H1 (cell line): ENCODE results near the gene TPD52L1. TPM values are rescaled to one million over a fixed set of nuclear protein-coding genes. Genes with fewer than 3 reads are reported as not detected.

Experiments
- CTCF ChIA-PET: fragments of 300-600 bp; sonication (Branson Sonifier 250); formaldehyde crosslinking; loops from one replicate; lab custom pipeline; 2021; ENCODE audit not compliant: partially characterized antibody; lab: Charles Lee
- POLR2A ChIA-PET: fragments of 300-600 bp; sonication (Branson Sonifier 250); formaldehyde crosslinking; loops from one replicate; lab custom pipeline; 2021; ENCODE audit warnings: inconsistent platforms; ENCODE audit not compliant: partially characterized antibody; lab: Charles Lee
- DNase-seq, 2 experiments: peaks; one replicate each; pipeline versions ENCODE4 v3.0.0 to v3.0.0-alpha.2; 2010 to 2022; ENCODE audit warnings: low spot score in 2 of 2, low read depth in 1 of 2, mixed read lengths in 1 of 2
- FAIRE-seq: peaks from 2 replicates; lab custom pipeline; 2011; peaks lifted over from hg19 to GRCh38; lab: Jason Lieb, UNC
- H2AFZ ChIP-seq: 2 replicates; pipeline ENCODE4 v1.8.1; 2012; ENCODE audit warnings: low read length, inconsistent platforms
- H2AK5ac ChIP-seq: 2 replicates; pipeline ENCODE4 v1.6.1; 2013; ENCODE audit warnings: low read depth, low read length
- H2BK120ac ChIP-seq: replicated peaks from 2 replicates; pipeline ENCODE3; 2013; ENCODE audit warnings: low read depth, low read length, inconsistent platforms
- H2BK12ac ChIP-seq: 2 replicates; pipeline ENCODE4 v1.6.1; 2013; ENCODE audit warnings: low read depth, low read length
- H2BK15ac ChIP-seq: 2 replicates; pipeline ENCODE4 v1.6.1; 2013; ENCODE audit warnings: low read length
- H2BK20ac ChIP-seq: 2 replicates; pipeline ENCODE4 v1.6.1; 2013; ENCODE audit warnings: low read length
- H2BK5ac ChIP-seq: 2 replicates; pipeline ENCODE4 v1.6.1; 2013; ENCODE audit warnings: low read depth, low read length
- H3K14ac ChIP-seq: 2 replicates; pipeline ENCODE4 v1.6.1; 2013; ENCODE audit warnings: inconsistent platforms; ENCODE audit not compliant: insufficient read length
- H3K18ac ChIP-seq: 2 replicates; pipeline ENCODE4 v1.6.1; 2013; ENCODE audit warnings: low read length; ENCODE audit errors: extremely low read depth
- H3K23ac ChIP-seq: 2 replicates; pipeline ENCODE4 v1.6.1; 2013; ENCODE audit warnings: inconsistent platforms; ENCODE audit not compliant: insufficient read length
- H3K23me2 ChIP-seq: 2 replicates; pipeline ENCODE4 v1.6.1; 2013; ENCODE audit warnings: low read depth, low read length
- H3K27ac ChIP-seq: 2 replicates; pipeline ENCODE4 v1.6.1; 2011; ENCODE audit warnings: low read depth, low read length, inconsistent platforms
- H3K27me3 ChIP-seq, 4 experiments: replicated peaks in 1 of 4; 1 replicate in 1 of 4; 2 replicates in 3 of 4; pipeline versions ENCODE4 v1.6.1 to v1.8.1; 2011 to 2013; ENCODE audit warnings: low read length in 3 of 4, mild to moderate bottlenecking in 3 of 4, inconsistent platforms in 2 of 4, mixed read lengths in 2 of 4, moderate library complexity in 1 of 4; ENCODE audit not compliant: control insufficient read depth in 3 of 4, insufficient read depth in 3 of 4; ENCODE audit errors: extremely low read depth in 1 of 4
- H3K36me3 ChIP-seq, 4 experiments: 2 replicates each; pipeline versions ENCODE4 v1.6.1 to v1.8.1; 2011 to 2013; ENCODE audit warnings: mild to moderate bottlenecking in 4 of 4, low read length in 3 of 4, moderate library complexity in 2 of 4, control low read depth in 1 of 4, inconsistent platforms in 1 of 4; ENCODE audit not compliant: insufficient read depth in 4 of 4, control insufficient read depth in 2 of 4
- H3K4ac ChIP-seq: replicated peaks from 2 replicates; pipeline ENCODE3; 2013; ENCODE audit warnings: low read length, low read depth, mixed read lengths, inconsistent platforms; ENCODE audit not compliant: insufficient read length
- H3K4me1 ChIP-seq, 4 experiments: replicated peaks in 1 of 4; 1 replicate in 1 of 4; 2 replicates in 3 of 4; pipeline versions ENCODE4 v1.6.1 to v1.8.1; 2011 to 2013; ENCODE audit warnings: low read length in 3 of 4, inconsistent platforms in 2 of 4, mixed read lengths in 1 of 4; ENCODE audit not compliant: insufficient read depth in 4 of 4, control insufficient read depth in 3 of 4
- H3K4me2 ChIP-seq, 2 experiments: 2 replicates each; pipeline versions ENCODE4 v1.6.1 to v1.8.1; 2011 to 2013; ENCODE audit warnings: low read depth in 2 of 2, low read length in 2 of 2, control low read depth in 1 of 2, inconsistent platforms in 1 of 2, mild to moderate bottlenecking in 1 of 2; ENCODE audit not compliant: insufficient read depth in 1 of 2
- H3K4me3 ChIP-seq, 4 experiments: fragments of 200-600, 300-600 bp in 1 of 4; sonication (generic), shearing (Covaris generic), sonication (Bioruptor Twin) in 1 of 4; 2 replicates each; pipeline versions ENCODE4 v1.5.1 to v1.8.1; 2011 to 2016; ENCODE audit warnings: low read length in 4 of 4, low read depth in 3 of 4, control low read depth in 2 of 4, inconsistent platforms in 2 of 4, mild to moderate bottlenecking in 2 of 4, mixed read lengths in 1 of 4, moderate library complexity in 1 of 4; ENCODE audit not compliant: insufficient read depth in 2 of 4; ENCODE audit errors: extremely low read depth in 1 of 4
- H3K56ac ChIP-seq: replicated peaks from 2 replicates; pipeline ENCODE3; 2013; ENCODE audit warnings: low read depth, mild to moderate bottlenecking, mixed read lengths, low read length, inconsistent platforms; ENCODE audit not compliant: insufficient read length
- H3K79me1 ChIP-seq: 2 replicates; pipeline ENCODE4 v1.6.1; 2013; ENCODE audit warnings: low read depth, low read length, control low read depth
- H3K79me2 ChIP-seq, 2 experiments: 2 replicates each; pipeline versions ENCODE4 v1.6.1 to v1.8.1; 2012 to 2013; ENCODE audit warnings: low read length in 2 of 2, mild to moderate bottlenecking in 2 of 2, inconsistent platforms in 1 of 2; ENCODE audit not compliant: insufficient read depth in 2 of 2, control insufficient read depth in 1 of 2
- H3K9ac ChIP-seq, 4 experiments: replicated peaks in 1 of 4; 1 replicate in 1 of 4; 2 replicates in 3 of 4; pipeline versions ENCODE4 v1.6.1 to v1.8.1; 2011 to 2013; ENCODE audit warnings: low read depth in 3 of 4, low read length in 3 of 4, control low read depth in 2 of 4, mild to moderate bottlenecking in 2 of 4, moderate library complexity in 2 of 4, inconsistent platforms in 1 of 4; ENCODE audit errors: extremely low read depth in 1 of 4
- H3K9me3 ChIP-seq, 2 experiments: 2 replicates each; pipeline versions ENCODE4 v1.6.1 to v1.8.1; 2012 to 2013; ENCODE audit warnings: mild to moderate bottlenecking in 2 of 2, moderate library complexity in 2 of 2, control low read depth in 1 of 2, inconsistent platforms in 1 of 2, low read depth in 1 of 2, low read length in 1 of 2, mixed read lengths in 1 of 2; ENCODE audit not compliant: insufficient read depth in 2 of 2
- H4K20me1 ChIP-seq, 2 experiments: replicated peaks in 1 of 2; 2 replicates each; pipeline versions ENCODE3 to v1.8.1; 2011 to 2013; ENCODE audit warnings: inconsistent platforms in 2 of 2, low read length in 2 of 2, mild to moderate bottlenecking in 1 of 2; ENCODE audit not compliant: insufficient read depth in 2 of 2, control insufficient read depth in 1 of 2
- H4K5ac ChIP-seq: 2 replicates; pipeline ENCODE4 v1.6.1; 2013; ENCODE audit warnings: low read length, low read depth, mixed read lengths, inconsistent platforms; ENCODE audit not compliant: insufficient read length
- H4K8ac ChIP-seq: 2 replicates; pipeline ENCODE4 v1.8.0; 2013; ENCODE audit warnings: mild to moderate bottlenecking, moderate library complexity, low read length, inconsistent platforms; ENCODE audit not compliant: insufficient read depth; ENCODE audit errors: extremely low read depth
- H4K91ac ChIP-seq: replicated peaks from 2 replicates; pipeline ENCODE3; 2013; ENCODE audit warnings: low read length, mixed read lengths, inconsistent platforms; ENCODE audit not compliant: insufficient read length
- ASH2L ChIP-seq: fragments of 200-600, 300-600 bp; sonication (generic); IDR thresholded peaks from one replicate; pipeline ENCODE4 v1.7.1; 2017; ENCODE audit warnings: low read length
- BCL11A ChIP-seq, 2 experiments: IDR thresholded peaks; one replicate each; pipeline ENCODE4 v1.6.1; 2011; ENCODE audit warnings: low read depth in 2 of 2, low read length in 2 of 2, mild to moderate bottlenecking in 2 of 2
- CBX5 ChIP-seq: fragments of 300-800, 300-1000 bp; sonication (generic); IDR thresholded peaks from 2 replicates; pipeline ENCODE4 v1.7.1; 2016; ENCODE audit warnings: antibody characterized with exemption, low read length, low read depth
- CBX8 ChIP-seq: fragments of 300-800, 300-1000 bp; sonication (generic); IDR thresholded peaks from 2 replicates; pipeline ENCODE4 v1.7.1; 2016; ENCODE audit warnings: low read depth, low read length, borderline replicate concordance
- EGR1 ChIP-seq: IDR thresholded peaks from 2 replicates; pipeline ENCODE4 v1.6.1; 2011; ENCODE audit warnings: low read depth, low read length, borderline replicate concordance
- JUND ChIP-seq: IDR thresholded peaks from 2 replicates; pipeline ENCODE4 v1.6.1; 2011; ENCODE audit warnings: mild to moderate bottlenecking, improper control_type of control experiment, low read length
- KDM5A ChIP-seq: fragments of 200-600 bp; IDR thresholded peaks from 2 replicates; pipeline ENCODE4 v1.7.1; 2012; ENCODE audit warnings: mild to moderate bottlenecking, low read length, inconsistent platforms, mixed read lengths
- MAX ChIP-seq: IDR thresholded peaks from 2 replicates; pipeline ENCODE4 v1.6.1; 2012; ENCODE audit warnings: inconsistent platforms
- NANOG ChIP-seq: IDR thresholded peaks from 2 replicates; pipeline ENCODE4 v1.6.1; 2011; ENCODE audit warnings: low read length, low read depth, mild to moderate bottlenecking, inconsistent platforms; ENCODE audit not compliant: insufficient read depth, poor library complexity, severe bottlenecking
- POLR2A ChIP-seq, 2 experiments: IDR thresholded peaks; 1 replicate in 1 of 2; 2 replicates in 1 of 2; pipeline ENCODE4 v1.6.1; 2011; ENCODE audit warnings: low read depth in 2 of 2, low read length in 2 of 2, mild to moderate bottlenecking in 2 of 2; ENCODE audit errors: control extremely low read depth in 1 of 2
- RNF2 ChIP-seq: fragments of 200-900, 300-1000 bp; sonication (generic); IDR thresholded peaks from 2 replicates; pipeline ENCODE4 v1.7.1; 2016; ENCODE audit warnings: borderline replicate concordance, low read depth, mild to moderate bottlenecking, antibody characterized with exemption, low read length; ENCODE audit not compliant: poor library complexity, severe bottlenecking; ENCODE audit errors: missing control alignments
- SIRT6 ChIP-seq: IDR thresholded peaks from one replicate; pipeline ENCODE4 v1.7.1; 2012; ENCODE audit warnings: low read length, inconsistent platforms
- SP2 ChIP-seq: IDR thresholded peaks from 2 replicates; pipeline ENCODE4 v1.6.1; 2012; ENCODE audit warnings: mild to moderate bottlenecking, low read length, inconsistent platforms
- TEAD4 ChIP-seq: IDR thresholded peaks from 2 replicates; pipeline ENCODE4 v1.6.1; 2012; ENCODE audit warnings: low read depth, low read length, inconsistent platforms, mixed read lengths
- ZNF274 ChIP-seq: IDR thresholded peaks from 2 replicates; pipeline ENCODE4 v1.7.0; 2012; ENCODE audit warnings: low read length, borderline replicate concordance; ENCODE audit errors: extremely low read depth
- WGBS, 2 experiments: shearing (Covaris generic) in 1 of 2; methylation state at CpG; one replicate each; pipeline versions ENCODE4 v1.1.6 to v1.1.7; 2013 to 2015; ENCODE audit warnings: low lambda C conversion rate in 2 of 2, mixed read lengths in 2 of 2, inconsistent platforms in 1 of 2, low coverage in 1 of 2, missing lambda C conversion rate in 1 of 2; ENCODE audit not compliant: insufficient replicate concordance in 2 of 2, insufficient coverage in 1 of 2, insufficient read length in 1 of 2; ENCODE audit errors: extremely low coverage in 1 of 2, missing lambda C conversion rate in 1 of 2; 5-methylcytosine and 5-hydroxymethylcytosine counted together
- polyA plus RNA-seq, 7 experiments: library from polyadenylated mRNA; depleted of rRNA in 3 of 7; stranded (reverse) in 5 of 7; unstranded in 2 of 7; fragments of >200 nt in 5 of 7; fragments of 200-250 nt in 2 of 7; gene quantifications; 1 replicate in 5 of 7; 2 replicates in 1 of 7; 4 replicates in 1 of 7; pipeline versions ENCODE4 v1.2.1 to v1.2.3, GENCODE V29; 2011 to 2013; ENCODE audit warnings: missing spikeins in 2 of 7, mixed read lengths in 2 of 7
- total RNA-seq: library from RNA; stranded (reverse); fragmentation: NEBNext Ultra II Directional; extraction: Animal tissue kit (Norgen Biotek cat#: 25700); gene quantifications from 2 replicates; pipeline ENCODE4 v1.2.1, GENCODE V29; 2021

TPD52L1 gene
- total and polyA plus RNA-seq, 2 of the 8 experiments (the other 6 are each of a cell fraction or from before 2014, with no cell fraction given), result 7.4 to 14.2 TPM

DNA sequence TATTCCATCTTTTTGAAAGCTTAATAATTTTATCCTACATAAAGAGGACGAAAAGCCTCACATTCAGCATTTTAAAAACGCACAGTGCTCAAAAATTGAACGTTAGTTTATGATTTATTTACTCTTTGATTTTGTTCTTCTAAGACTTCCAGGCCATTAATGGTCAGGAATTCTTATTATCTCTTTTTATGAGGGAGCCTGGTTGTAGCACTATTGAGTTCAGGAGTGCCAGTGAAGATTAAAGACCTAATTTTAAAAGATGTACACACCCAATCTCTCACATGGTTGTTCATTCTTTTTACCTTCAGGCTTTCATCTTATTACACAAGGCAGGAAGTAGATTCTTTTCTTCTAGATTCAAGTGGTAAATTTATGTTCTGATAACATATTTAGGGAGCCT, 79.6 kb downstream of the TPD52L1 start:
- H3K4me1 ChIP-seq, result peaks cover 0 to 5% (median 0%) of the 10 kb centered on the region in 4 experiments; a peak in 1 of 7 replicates
- H4K20me1 ChIP-seq, result no peaks in the 10 kb centered on the region
- H2BK120ac ChIP-seq, result no peak overlapping the region
- no peak overlapping the region for H3K4ac ChIP-seq
- H3K23me2 ChIP-seq, result no peaks in the 10 kb centered on the region
- no peaks in the 10 kb centered on the region for H3K79me2 ChIP-seq
- no peaks in the 10 kb centered on the region for H3K79me1 ChIP-seq
- H3K4me3 ChIP-seq, result no peak overlapping the region
- H2AFZ ChIP-seq, result no peak overlapping the region
- H3K36me3 ChIP-seq, result no peaks in the 10 kb centered on the region
- no peak overlapping the region for H3K9ac ChIP-seq
- no peak overlapping the region for H2BK15ac ChIP-seq
- no peaks in the 10 kb centered on the region for H3K27me3 ChIP-seq
- H2BK5ac ChIP-seq, result no peak overlapping the region
- H2BK12ac ChIP-seq, result no peak overlapping the region
- no peak overlapping the region for H3K56ac ChIP-seq
- H2AK5ac ChIP-seq, result no peak overlapping the region
- H4K5ac ChIP-seq, result no peak overlapping the region
- H3K23ac ChIP-seq, result no peak overlapping the region
- FAIRE-seq (no peak), DNase-seq (no peak)
- no peak overlapping the region for H4K91ac ChIP-seq
- no peak overlapping the region for H3K27ac ChIP-seq
- no peaks in the 10 kb centered on the region for H3K9me3 ChIP-seq
- H4K8ac ChIP-seq, result no peak overlapping the region
- no peak overlapping the region for H2BK20ac ChIP-seq
- H3K14ac ChIP-seq, result no peak overlapping the region
- ChIA-PET CTCF (interaction anchor here (1.2 kb wide), 1 partner anchor 10 kb away, joined by 3 read pairs; no protein-coding TSS in a partner anchor), POLR2A (no interaction called here)
- H3K18ac ChIP-seq, result no peak overlapping the region
- 95% methylated on average over 3 of the region's 3 CpGs; no CpG with 5 or more reads in 1 of the 2 experiments for WGBS, 2 experiments
- H3K4me2 ChIP-seq, result no peak overlapping the region
- TF ChIP-seq NANOG (no peak), KDM5A (no peak), JUND (no peak), EGR1 (no peak), TEAD4 (no peak), SIRT6 (no peak), ASH2L (no peak), RNF2 (no peak), MAX (no peak), CBX8 (no peak), ZNF274 (no peak), CBX5 (no peak), POLR2A (IDR thresholded peaks at IDR 0.05; ENCODE audit: control extremely low read depth in 1 of 2, low read depth in 2 of 2, low read length in 2 of 2) (no peak), BCL11A (IDR thresholded peaks at IDR 0.05; ENCODE audit: low read depth in 2 of 2, low read length in 2 of 2) (no peak), SP2 (no peak)
